HepG2 (cell line): ENCODE measurements around the gene CARMIL1. TPM values are rescaled to one million over a fixed set of nuclear protein-coding genes. Genes with fewer than 3 reads are reported as not detected.

Source experiments
- ATAC-seq: fragments of 200-7000 bp; cut with Tn5 transposase; 3 replicates; pipeline ENCODE4 v1.9.1; 2020; ENCODE audit warnings: mild to moderate bottlenecking, moderate library complexity
- BruUV-seq: library from RNA; stranded (reverse); fragments of 400-500 nt; replicated peaks from 2 replicates; lab custom pipeline; 2021; lab: Mats Ljungman, UMichigan
- CTCF ChIA-PET: fragments of 300-600 bp; formaldehyde crosslinking; extraction: SDS; loops from one replicate; lab custom pipeline; 2021; ENCODE audit warnings: low total read pairs, inconsistent platforms, low intra/inter-chr PET ratio; lab: Yijun Ruan, JAX
- POLR2A ChIA-PET: fragments of 350-600 bp; sonication (Branson Sonifier 250); formaldehyde crosslinking; loops from one replicate; lab custom pipeline; 2020; ENCODE audit warnings: antibody characterized with exemption, inconsistent platforms; lab: Yijun Ruan, JAX
- DNase-seq: peaks from one replicate; pipeline ENCODE4 v3.0.0-alpha.2; 2015; ENCODE audit warnings: low spot score
- FAIRE-seq: peaks from 3 replicates; lab custom pipeline; 2011; peaks lifted over from hg19 to GRCh38; lab: Jason Lieb, UNC
- H2AFZ ChIP-seq: one replicate; pipeline ENCODE4 v1.6.1; 2011; ENCODE audit warnings: low read length, inconsistent platforms
- H3K27ac ChIP-seq: fragments of 300-600 bp; 3 replicates; pipeline ENCODE4 v1.8.0; 2011; ENCODE audit warnings: mixed run types, mild to moderate bottlenecking, mixed read lengths, low read length, inconsistent platforms; ENCODE audit not compliant: insufficient read depth; ENCODE audit errors: extremely low read length
- H3K27me3 ChIP-seq, 2 experiments: fragments of 200-600 bp in 1 of 2; 2 replicates in 1 of 2; 3 replicates in 1 of 2; pipeline versions ENCODE4 v1.6.0 to v1.8.0; 2011; ENCODE audit warnings: low read length in 2 of 2, mild to moderate bottlenecking in 2 of 2, moderate library complexity in 2 of 2, inconsistent platforms in 1 of 2; ENCODE audit not compliant: insufficient read depth in 2 of 2, control insufficient read depth in 1 of 2
- H3K36me3 ChIP-seq, 2 experiments: fragments of 200-600 bp in 1 of 2; replicated peaks in 1 of 2; 2 replicates in 1 of 2; 3 replicates in 1 of 2; pipeline versions ENCODE4 v1.5.1 to v1.8.0; 2011; ENCODE audit warnings: low read length in 2 of 2, inconsistent platforms in 1 of 2; ENCODE audit not compliant: insufficient read depth in 2 of 2, control insufficient read depth in 1 of 2
- H3K4me1 ChIP-seq: 2 replicates; pipeline ENCODE4 v1.5.1; 2012; ENCODE audit warnings: low read length, inconsistent platforms; ENCODE audit not compliant: insufficient read depth
- H3K4me2 ChIP-seq: 2 replicates; pipeline ENCODE4 v1.6.0; 2011; ENCODE audit warnings: low read depth, low read length, inconsistent platforms
- H3K4me3 ChIP-seq, 3 experiments: fragments of 200-600 bp in 1 of 3; sonication (generic), shearing (Covaris generic) in 1 of 3; replicated peaks in 1 of 3; 2 replicates each; pipeline ENCODE4 v1.5.1; 2011 to 2016; ENCODE audit warnings: low read length in 3 of 3, inconsistent platforms in 2 of 3, low read depth in 2 of 3, mild to moderate bottlenecking in 2 of 3, control low read depth in 1 of 3, mixed read lengths in 1 of 3; ENCODE audit not compliant: insufficient read depth in 1 of 3
- H3K79me2 ChIP-seq: one replicate; pipeline ENCODE4 v1.6.1; 2011; ENCODE audit warnings: low read length, inconsistent platforms; ENCODE audit not compliant: insufficient read depth
- H3K9ac ChIP-seq: 2 replicates; pipeline ENCODE4 v1.6.0; 2011; ENCODE audit warnings: mild to moderate bottlenecking, low read depth, low read length, inconsistent platforms; ENCODE audit not compliant: insufficient read depth
- H3K9me3 ChIP-seq: 2 replicates; pipeline ENCODE4 v1.5.1; 2012; ENCODE audit warnings: mild to moderate bottlenecking, low read length
- H4K20me1 ChIP-seq: 2 replicates; pipeline ENCODE4 v1.6.0; 2011; ENCODE audit warnings: inconsistent platforms, mild to moderate bottlenecking, low read length, moderate library complexity; ENCODE audit not compliant: insufficient read depth
- CREB1 ChIP-seq, 2 experiments: fragments of 450-650 bp in 1 of 2; IDR thresholded peaks; 2 replicates each; pipeline ENCODE4 v1.6.1; 2016 to 2017; ENCODE audit warnings: control low read depth in 1 of 2, mild to moderate bottlenecking in 1 of 2, missing compliant biosample characterization in 1 of 2, missing genetic modification characterization in 1 of 2
- IRX3 ChIP-seq: sonication (generic); formaldehyde crosslinking; IDR thresholded peaks from 2 replicates; pipeline ENCODE4 v1.8.1; 2023; ENCODE audit warnings: mild to moderate bottlenecking, low read depth, missing genetic modification reagents, borderline replicate concordance
- MAF1 ChIP-seq: sonication (generic); formaldehyde crosslinking; IDR thresholded peaks from 2 replicates; pipeline ENCODE4 v1.5.0; 2020; ENCODE audit warnings: missing genetic modification reagents, borderline replicate concordance
- ZNF10 ChIP-seq: sonication (generic); formaldehyde crosslinking; IDR thresholded peaks from 2 replicates; pipeline ENCODE4 v1.4.0; 2020; ENCODE audit warnings: mild to moderate bottlenecking, low read depth, missing genetic modification reagents, borderline replicate concordance
- ZNF274 ChIP-seq: sonication (generic); formaldehyde crosslinking; IDR thresholded peaks from 2 replicates; pipeline ENCODE4 v1.5.1; 2020; ENCODE audit warnings: mild to moderate bottlenecking, missing genetic modification reagents
- ZNF430 ChIP-seq: sonication (generic); formaldehyde crosslinking; IDR thresholded peaks from 2 replicates; pipeline ENCODE4 v1.9.0; 2021; ENCODE audit warnings: mild to moderate bottlenecking, missing genetic modification reagents
- ZNF468 ChIP-seq: sonication (generic); formaldehyde crosslinking; IDR thresholded peaks from 2 replicates; pipeline ENCODE4 v1.8.0; 2022; ENCODE audit warnings: mild to moderate bottlenecking, moderate library complexity, missing genetic modification reagents
- ZNF563 ChIP-seq: sonication (generic); formaldehyde crosslinking; IDR thresholded peaks from 2 replicates; pipeline ENCODE4 v1.8.0; 2022; ENCODE audit warnings: mild to moderate bottlenecking, moderate library complexity, missing genetic modification reagents
- ZNF766 ChIP-seq: sonication (generic); formaldehyde crosslinking; IDR thresholded peaks from 2 replicates; pipeline ENCODE4 v1.5.0; 2020; ENCODE audit warnings: missing genetic modification reagents, borderline replicate concordance
- WGBS: methylation state at CpG from one replicate; pipeline ENCODE4 v1.1.6; 2017; ENCODE audit warnings: low lambda C conversion rate; 5-methylcytosine and 5-hydroxymethylcytosine counted together
- in situ Hi-C: cut with HindIII; loops from 2 replicates; pipeline ENCODE4 v1.10.0; 2017; ENCODE audit warnings: low pct_unique_long_range_greater_than_20kb; ENCODE audit not compliant: extremely low pct_ligation_motif_present
- intact Hi-C: fragments of 100-400 bp; cut with micrococcal nuclease; formaldehyde crosslinking; loops from one replicate; pipeline ENCODE4 v1.10.0; 2022; ENCODE audit not compliant: unreplicated experiment
- polyA plus RNA-seq, 8 experiments: library from polyadenylated mRNA; depleted of rRNA in 3 of 8; stranded (reverse) in 7 of 8; unstranded in 1 of 8; fragments of >200 nt; fragmentation: Illumina TruSeq in 4 of 8; extraction: Trizol in 4 of 8; gene quantifications; 2 replicates each; pipeline versions ENCODE4 v1.2.1 to v1.2.3, GENCODE V29; 2011 to 2016; ENCODE audit warnings: low read depth in 4 of 8, missing spikeins in 1 of 8, mixed read lengths in 1 of 8; ENCODE audit not compliant: insufficient read depth in 1 of 8
- total RNA-seq, 5 experiments: library from RNA; depleted of rRNA; stranded (reverse); fragments of >200 nt; fragmentation: Illumina TruSeq; extraction: Trizol; gene quantifications; 2 replicates each; pipeline ENCODE4 v1.2.3, GENCODE V29; 2016; ENCODE audit warnings: low read depth in 1 of 5
- TF ChIP-seq, protein P1 (sequence below): sonication (generic); formaldehyde crosslinking; IDR thresholded peaks from 2 replicates; pipeline ENCODE4 v1.4.0; 2020; ENCODE audit warnings: mild to moderate bottlenecking, missing genetic modification reagents, borderline replicate concordance
- TF ChIP-seq, protein P2 (sequence below), 2 experiments: sonication (generic) in 1 of 2; formaldehyde crosslinking in 1 of 2; IDR thresholded peaks; 2 replicates each; pipeline versions ENCODE4 v1.4.0 to v1.6.1; 2018 to 2020; ENCODE audit warnings: missing genetic modification reagents in 2 of 2, borderline replicate concordance in 1 of 2, low read depth in 1 of 2, mild to moderate bottlenecking in 1 of 2, missing biosample characterization in 1 of 2

The CARMIL1 gene
- total and polyA plus RNA-seq, 2 of the 13 experiments (the other 11 are each of a cell fraction or from before 2014, with no cell fraction given), result 1.8 to 2.6 TPM

DNA sequence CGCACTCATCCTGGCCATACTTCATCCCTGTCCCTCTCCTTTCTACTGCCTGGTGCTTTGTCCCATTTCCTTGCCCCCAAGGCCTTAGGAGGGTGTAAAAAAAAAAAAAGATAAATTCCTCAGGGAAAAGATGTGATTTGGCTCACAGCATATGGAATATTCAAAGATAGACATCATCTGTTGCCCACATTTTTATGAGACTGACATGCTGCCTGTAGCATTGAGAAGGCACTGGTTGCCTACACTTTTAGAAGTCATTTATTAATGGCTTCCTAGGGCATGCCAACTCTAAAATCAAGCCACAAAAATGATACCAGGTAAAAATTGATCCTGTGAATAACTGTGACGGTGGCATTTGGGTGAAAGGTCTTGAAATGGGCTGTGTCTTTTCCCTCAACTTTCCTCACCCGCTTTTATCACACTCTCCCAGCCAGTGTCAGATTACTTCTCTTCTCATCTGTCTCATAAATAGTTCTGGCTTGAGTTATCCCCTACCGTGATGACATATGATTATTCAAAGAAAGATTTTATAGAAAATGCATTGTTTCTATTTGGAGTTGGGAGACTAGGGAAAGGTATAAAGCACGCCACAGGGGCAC is 139.4 kb downstream of the CARMIL1 start:
- H3K79me2 ChIP-seq, result no peaks in the 10 kb centered on the region
- H4K20me1 ChIP-seq, result no peaks in the 10 kb centered on the region
- H3K27me3 ChIP-seq, result no peaks in the 10 kb centered on the region
- H3K4me2 ChIP-seq, result no peak overlapping the region
- BruUV-seq, result no TSS peak
- FAIRE-seq (no peak), ATAC-seq (no peak), DNase-seq (no peak)
- ChIA-PET POLR2A (no interaction called here), CTCF (no interaction called here)
- H3K4me3 ChIP-seq, result no peak overlapping the region
- WGBS, result 71% methylated on average over 5 of the region's 5 CpGs
- no peak overlapping the region for H3K9ac ChIP-seq
- TF ChIP-seq CREB1 (IDR thresholded peaks at IDR 0.05) (no peak), CREB1 (CRISPR knock-in tag; IDR thresholded peaks at IDR 0.05) (no peak), MAF1 (CRISPR knock-in tag) (no peak), ZNF274 (no peak), IRX3 (CRISPR knock-in tag) (no peak), ZNF563 (no peak), ZNF430 (CRISPR knock-in tag) (no peak), ZNF468 (no peak), ZNF10 (CRISPR knock-in tag) (no peak), ZNF766 (CRISPR knock-in tag) (no peak)
- TF ChIP-seq, protein P1, sequence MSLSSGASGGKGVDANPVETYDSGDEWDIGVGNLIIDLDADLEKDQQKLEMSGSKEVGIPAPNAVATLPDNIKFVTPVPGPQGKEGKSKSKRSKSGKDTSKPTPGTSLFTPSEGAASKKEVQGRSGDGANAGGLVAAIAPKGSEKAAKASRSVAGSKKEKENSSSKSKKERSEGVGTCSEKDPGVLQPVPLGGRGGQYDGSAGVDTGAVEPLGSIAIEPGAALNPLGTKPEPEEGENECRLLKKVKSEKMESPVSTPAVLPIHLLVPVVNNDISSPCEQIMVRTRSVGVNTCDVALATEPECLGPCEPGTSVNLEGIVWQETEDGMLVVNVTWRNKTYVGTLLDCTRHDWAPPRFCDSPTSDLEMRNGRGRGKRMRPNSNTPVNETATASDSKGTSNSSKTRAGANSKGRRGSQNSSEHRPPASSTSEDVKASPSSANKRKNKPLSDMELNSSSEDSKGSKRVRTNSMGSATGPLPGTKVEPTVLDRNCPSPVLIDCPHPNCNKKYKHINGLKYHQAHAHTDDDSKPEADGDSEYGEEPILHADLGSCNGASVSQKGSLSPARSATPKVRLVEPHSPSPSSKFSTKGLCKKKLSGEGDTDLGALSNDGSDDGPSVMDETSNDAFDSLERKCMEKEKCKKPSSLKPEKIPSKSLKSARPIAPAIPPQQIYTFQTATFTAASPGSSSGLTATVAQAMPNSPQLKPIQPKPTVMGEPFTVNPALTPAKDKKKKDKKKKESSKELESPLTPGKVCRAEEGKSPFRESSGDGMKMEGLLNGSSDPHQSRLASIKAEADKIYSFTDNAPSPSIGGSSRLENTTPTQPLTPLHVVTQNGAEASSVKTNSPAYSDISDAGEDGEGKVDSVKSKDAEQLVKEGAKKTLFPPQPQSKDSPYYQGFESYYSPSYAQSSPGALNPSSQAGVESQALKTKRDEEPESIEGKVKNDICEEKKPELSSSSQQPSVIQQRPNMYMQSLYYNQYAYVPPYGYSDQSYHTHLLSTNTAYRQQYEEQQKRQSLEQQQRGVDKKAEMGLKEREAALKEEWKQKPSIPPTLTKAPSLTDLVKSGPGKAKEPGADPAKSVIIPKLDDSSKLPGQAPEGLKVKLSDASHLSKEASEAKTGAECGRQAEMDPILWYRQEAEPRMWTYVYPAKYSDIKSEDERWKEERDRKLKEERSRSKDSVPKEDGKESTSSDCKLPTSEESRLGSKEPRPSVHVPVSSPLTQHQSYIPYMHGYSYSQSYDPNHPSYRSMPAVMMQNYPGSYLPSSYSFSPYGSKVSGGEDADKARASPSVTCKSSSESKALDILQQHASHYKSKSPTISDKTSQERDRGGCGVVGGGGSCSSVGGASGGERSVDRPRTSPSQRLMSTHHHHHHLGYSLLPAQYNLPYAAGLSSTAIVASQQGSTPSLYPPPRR (CRISPR knock-in tag), result no peak
- TF ChIP-seq, protein P2, sequence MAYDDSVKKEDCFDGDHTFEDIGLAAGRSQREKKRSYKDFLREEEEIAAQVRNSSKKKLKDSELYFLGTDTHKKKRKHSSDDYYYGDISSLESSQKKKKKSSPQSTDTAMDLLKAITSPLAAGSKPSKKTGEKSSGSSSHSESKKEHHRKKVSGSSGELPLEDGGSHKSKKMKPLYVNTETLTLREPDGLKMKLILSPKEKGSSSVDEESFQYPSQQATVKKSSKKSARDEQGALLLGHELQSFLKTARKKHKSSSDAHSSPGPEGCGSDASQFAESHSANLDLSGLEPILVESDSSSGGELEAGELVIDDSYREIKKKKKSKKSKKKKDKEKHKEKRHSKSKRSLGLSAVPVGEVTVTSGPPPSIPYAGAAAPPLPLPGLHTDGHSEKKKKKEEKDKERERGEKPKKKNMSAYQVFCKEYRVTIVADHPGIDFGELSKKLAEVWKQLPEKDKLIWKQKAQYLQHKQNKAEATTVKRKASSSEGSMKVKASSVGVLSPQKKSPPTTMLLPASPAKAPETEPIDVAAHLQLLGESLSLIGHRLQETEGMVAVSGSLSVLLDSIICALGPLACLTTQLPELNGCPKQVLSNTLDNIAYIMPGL (CRISPR knock-in tag; IDR thresholded peaks at IDR 0.05; ENCODE audit: borderline replicate concordance in 1 of 2, low read depth in 1 of 2), result no peak
- TF ChIP-seq, all 625 proteins: peak for 0
- no peak overlapping the region for H2AFZ ChIP-seq
- H3K9me3 ChIP-seq, result no peaks in the 10 kb centered on the region
- H3K4me1 ChIP-seq, result no peaks in the 10 kb centered on the region
- in situ Hi-C loops (no loop called here), intact Hi-C loops (no loop called here)
- no peak overlapping the region for H3K27ac ChIP-seq
- H3K36me3 ChIP-seq, result no peaks in the 10 kb centered on the region
